GM12878 (cell line): Measurements from ENCODE around the gene FAM83D. TPM values are rescaled to one million over a fixed set of nuclear protein-coding genes. Genes with fewer than 3 reads are reported as not detected.

Experiments used
- ATAC-seq: fragments of 200-7000 bp; cut with Tn5 transposase; 3 replicates; pipeline ENCODE4 v1.9.1; 2020; ENCODE audit warnings: mild to moderate bottlenecking, moderate library complexity
- BruUV-seq: library from RNA; stranded (reverse); fragments of 400-500 nt; replicated peaks from 2 replicates; lab custom pipeline; 2021; lab: Mats Ljungman, UMichigan
- CTCF ChIA-PET: fragments of 300-600 bp; sonication (Branson Sonifier 250); formaldehyde crosslinking; extraction: SDS; loops from one replicate; lab custom pipeline; 2021; ENCODE audit warnings: inconsistent platforms; lab: Yijun Ruan, JAX
- POLR2A ChIA-PET: fragments of 350-600 bp; formaldehyde crosslinking; extraction: SDS; loops from one replicate; lab custom pipeline; 2021; ENCODE audit warnings: inconsistent platforms; lab: Charles Lee
- RAD21 ChIA-PET: fragments of 300-600 bp; sonication (Branson Sonifier 250); formaldehyde crosslinking; loops from one replicate; lab custom pipeline; 2023; ENCODE audit warnings: antibody characterized with exemption; ENCODE audit not compliant: unreplicated experiment; lab: Charles Lee
- SMC1A ChIA-PET: fragments of 300-600 bp; sonication (Branson Sonifier 250); formaldehyde crosslinking; loops from one replicate; lab custom pipeline; 2023; ENCODE audit not compliant: unreplicated experiment, uncharacterized antibody; lab: Charles Lee
- DNase-seq: peaks from one replicate; pipeline ENCODE4 v3.0.0-alpha.2; 2011; ENCODE audit warnings: low read depth, low spot score
- FAIRE-seq: peaks from 3 replicates; lab custom pipeline; 2011; peaks lifted over from hg19 to GRCh38; lab: Jason Lieb, UNC
- H2AFZ ChIP-seq: 2 replicates; pipeline ENCODE4 v1.6.0; 2011; ENCODE audit warnings: low read depth, low read length, control low read depth; ENCODE audit not compliant: control insufficient read depth
- H3K27ac ChIP-seq: 2 replicates; pipeline ENCODE4 v1.5.1; 2011; ENCODE audit warnings: control low read depth; ENCODE audit not compliant: control insufficient read depth, insufficient read depth
- H3K27me3 ChIP-seq, 2 experiments: replicated peaks in 1 of 2; 2 replicates each; pipeline versions ENCODE4 v1.6.0 to v1.6.1; 2011; ENCODE audit warnings: low read length in 1 of 2; ENCODE audit not compliant: control insufficient read depth in 2 of 2, insufficient read depth in 2 of 2
- H3K36me3 ChIP-seq, 2 experiments: 2 replicates each; pipeline ENCODE4 v1.5.1; 2011; ENCODE audit warnings: low read length in 1 of 2; ENCODE audit not compliant: control insufficient read depth in 2 of 2, insufficient read depth in 2 of 2
- H3K4me1 ChIP-seq: 2 replicates; pipeline ENCODE4 v1.6.1; 2011; ENCODE audit warnings: mild to moderate bottlenecking, low read length, moderate library complexity, mixed read lengths; ENCODE audit not compliant: control insufficient read depth, insufficient read depth
- H3K4me2 ChIP-seq: 2 replicates; pipeline ENCODE4 v1.6.0; 2011; ENCODE audit warnings: control low read depth; ENCODE audit not compliant: control insufficient read depth, insufficient read depth
- H3K4me3 ChIP-seq: fragments of 200-600 bp; sonication (generic); 2 replicates; pipeline ENCODE4 v1.5.1; 2016
- H3K79me2 ChIP-seq: 2 replicates; pipeline ENCODE4 v1.6.0; 2011; ENCODE audit warnings: low read length; ENCODE audit not compliant: control insufficient read depth, insufficient read depth
- H3K9ac ChIP-seq: 2 replicates; pipeline ENCODE4 v1.8.0; 2011; ENCODE audit warnings: low read length, control low read depth, mixed read lengths; ENCODE audit not compliant: control insufficient read depth, insufficient read depth
- H3K9me3 ChIP-seq: replicated peaks from 3 replicates; pipeline ENCODE4 v1.5.1; 2011; ENCODE audit warnings: mild to moderate bottlenecking, low read length; ENCODE audit not compliant: control insufficient read depth, insufficient read depth
- H4K20me1 ChIP-seq: 2 replicates; pipeline ENCODE4 v1.6.0; 2011; ENCODE audit not compliant: control insufficient read depth, insufficient read depth
- BRCA1 ChIP-seq: IDR thresholded peaks from 2 replicates; pipeline ENCODE4 v1.6.1; 2011; ENCODE audit warnings: low read depth, low read length, improper control_type of control experiment
- CEBPB ChIP-seq, 2 experiments: fragments of 150-350 bp in 1 of 2; IDR thresholded peaks; 2 replicates each; pipeline ENCODE4 v1.6.1; 2012 to 2014; ENCODE audit warnings: low read depth in 2 of 2, low read length in 2 of 2, borderline replicate concordance in 1 of 2, inconsistent platforms in 1 of 2
- CTCF ChIP-seq, 3 experiments: IDR thresholded peaks in 2 of 3; conservative IDR thresholded peaks in 1 of 3; 2 replicates each; pipeline ENCODE4 v1.5.1; 2011; ENCODE audit warnings: low read depth in 3 of 3, low read length in 3 of 3, mild to moderate bottlenecking in 3 of 3, control low read depth in 2 of 3, moderate library complexity in 2 of 3, inconsistent platforms in 1 of 3, mixed read lengths in 1 of 3; ENCODE audit not compliant: control insufficient read depth in 2 of 3, insufficient read depth in 1 of 3; ENCODE audit errors: extremely low read depth in 1 of 3
- GATAD2B ChIP-seq: fragments of 450-650 bp; conservative IDR thresholded peaks from 2 replicates; pipeline ENCODE4 v1.6.1; 2017; ENCODE audit warnings: low read depth, mild to moderate bottlenecking, moderate library complexity
- IKZF2 ChIP-seq, 2 experiments: fragments of 450-650 bp; IDR thresholded peaks; 2 replicates each; pipeline ENCODE4 v1.6.1; 2017; ENCODE audit warnings: mild to moderate bottlenecking in 2 of 2, moderate library complexity in 2 of 2
- KAT2A ChIP-seq: conservative IDR thresholded peaks from 2 replicates; pipeline ENCODE4 v1.6.1; 2011; ENCODE audit warnings: low read depth, low read length; ENCODE audit not compliant: control insufficient read depth
- KDM1A ChIP-seq: fragments of 200-600 bp; sonication (generic); IDR thresholded peaks from 2 replicates; pipeline ENCODE4 v1.6.1; 2016; ENCODE audit warnings: borderline replicate concordance
- MEF2B ChIP-seq: fragments of 450-650 bp; IDR thresholded peaks from 2 replicates; pipeline ENCODE4 v1.6.1; 2018; ENCODE audit warnings: mild to moderate bottlenecking, moderate library complexity; ENCODE audit not compliant: partially characterized antibody, poor library complexity, severe bottlenecking
- POLR2A ChIP-seq: IDR thresholded peaks from 2 replicates; pipeline ENCODE4 v1.6.1; 2011; ENCODE audit warnings: low read depth, mild to moderate bottlenecking, low read length
- RCOR1 ChIP-seq: conservative IDR thresholded peaks from 2 replicates; pipeline ENCODE4 v1.6.1; 2012; ENCODE audit warnings: low read depth, low read length, improper control_type of control experiment
- RELA ChIP-seq: fragments of 450-650 bp; IDR thresholded peaks from 2 replicates; pipeline ENCODE4 v1.8.0; 2014; ENCODE audit warnings: borderline replicate concordance; ENCODE audit not compliant: partially characterized antibody
- SMAD5 ChIP-seq: IDR thresholded peaks from 2 replicates; pipeline ENCODE4 v1.6.1; 2016; ENCODE audit warnings: antibody characterized with exemption, low read depth
- SMC3 ChIP-seq: IDR thresholded peaks from 2 replicates; pipeline ENCODE4 v1.6.1; 2011; ENCODE audit warnings: low read length, improper control_type of control experiment, borderline replicate concordance
- STAT1 ChIP-seq: fragments of 450-650 bp; conservative IDR thresholded peaks from 2 replicates; pipeline ENCODE4 v1.6.1; 2014; ENCODE audit warnings: antibody characterized with exemption, mild to moderate bottlenecking
- TBL1XR1 ChIP-seq: IDR thresholded peaks from 2 replicates; pipeline ENCODE4 v1.6.1; 2012; ENCODE audit warnings: low read depth, low read length, improper control_type of control experiment
- USF2 ChIP-seq: IDR thresholded peaks from 2 replicates; pipeline ENCODE4 v1.6.1; 2011; ENCODE audit warnings: low read depth, low read length, improper control_type of control experiment, borderline replicate concordance
- ZBED1 ChIP-seq: IDR thresholded peaks from 2 replicates; pipeline ENCODE4 v1.6.1; 2016; ENCODE audit warnings: borderline replicate concordance
- WGBS: methylation state at CpG from one replicate; pipeline ENCODE4 v1.1.6; 2016; ENCODE audit warnings: low lambda C conversion rate; ENCODE audit not compliant: insufficient replicate concordance, insufficient coverage; ENCODE audit errors: missing lambda C conversion rate; 5-methylcytosine and 5-hydroxymethylcytosine counted together
- in situ Hi-C: fragments of 300-500 bp; cut with MboI; formaldehyde crosslinking; loops from 9 replicates; pipeline ENCODE4 v1.14.3; 2018; ENCODE audit warnings: mixed read lengths
- intact Hi-C: fragments of 100-400 bp; cut with micrococcal nuclease; formaldehyde crosslinking; loops from one replicate; pipeline ENCODE4 v1.14.2; 2022; ENCODE audit not compliant: unreplicated experiment
- polyA plus RNA-seq, 11 experiments: library from polyadenylated mRNA; depleted of rRNA in 4 of 11; unstranded in 6 of 11; stranded (reverse) in 5 of 11; fragments of >200 nt; fragmentation: Nextera tagmentation in 4 of 11; fragmentation: Illumina TruSeq in 1 of 11; extraction: Ambion mirVana in 4 of 11; extraction: Trizol in 1 of 11; gene quantifications; 1 replicate in 1 of 11; 2 replicates in 10 of 11; pipeline versions ENCODE4 v1.2.1 to v1.2.3, GENCODE V29; 2011 to 2016; ENCODE audit warnings: inconsistent platforms in 2 of 11, missing spikeins in 2 of 11, low read depth in 1 of 11
- total RNA-seq, 4 experiments: library from RNA; depleted of rRNA in 3 of 4; stranded (reverse); fragments of >200 nt in 3 of 4; fragmentation: Illumina TruSeq in 1 of 4; extraction: Trizol in 1 of 4; gene quantifications; 2 replicates each; pipeline versions ENCODE4 v1.2.1 to v1.2.3, GENCODE V29; 2013 to 2021

Gene FAM83D
- total and polyA plus RNA-seq, 10 of the 15 experiments (the other 5 are each of a cell fraction or from before 2014, with no cell fraction given): 4.5 to 34.8 (median 19.2) TPM

GRCh38 chr20:38889792-38890496 is 36.3 kb upstream of the FAM83D start:
- WGBS: 93% methylated on average over 13 of the region's 13 CpGs
- Histone ChIP-seq H3K4me3 (no peak overlapping the region), H3K9me3 (no peaks in the 10 kb centered on the region), H4K20me1 (no peaks in the 10 kb centered on the region), H3K4me2 (no peak overlapping the region), H3K79me2 (peaks cover 39% of the 10 kb centered on the region), H3K27me3 (no peaks in the 10 kb centered on the region), H3K4me1 (peaks cover 50% of the 10 kb centered on the region), H3K36me3 (peaks cover 36% of the 10 kb centered on the region in 2 experiments), H3K27ac (no peak overlapping the region; the same call in 1 of the 2 replicates), H3K9ac (no peak overlapping the region), H2AFZ (no peak overlapping the region)
- FAIRE-seq (no peak), DNase-seq (no peak), ATAC-seq (no peak)
- RAD21 ChIA-PET: interaction anchor here (0.9 to 6.5 kb wide), 7 partner anchors 13 to 96 kb away, joined by 3 to 205 read pairs (median 80); partner anchors contain the start of gene PPP1R16B
- SMC1A ChIA-PET: interaction anchor here (1.8 to 6.6 kb wide), 5 partner anchors 8 to 53 kb away, joined by 5 to 131 read pairs (median 105); no protein-coding TSS in a partner anchor
- intact Hi-C loops (no loop called here), in situ Hi-C loops (no loop called here)
- BruUV-seq: no TSS peak
- CTCF ChIA-PET: interaction anchor here (1.7 to 6.9 kb wide), 3 partner anchors 13 to 82 kb away, joined by 4 to 183 read pairs (median 106); no protein-coding TSS in a partner anchor
- POLR2A ChIA-PET: interaction anchor here (1.2 to 4.6 kb wide), 4 partner anchors 10 to 31 kb away, joined by 3 to 60 read pairs (median 16); no protein-coding TSS in a partner anchor
- TF ChIP-seq STAT1 (no peak), KDM1A (no peak), BRCA1 (no peak), RELA (no peak), CTCF (IDR thresholded peaks at IDR 0.05 in 2 of 3, conservative IDR thresholded peaks at IDR 0.05 in 1 of 3; ENCODE audit: control insufficient read depth in 2 of 3, extremely low read depth in 1 of 3, insufficient read depth in 1 of 3, low read depth in 3 of 3, low read length in 3 of 3) (no peak), KAT2A (no peak), CEBPB (IDR thresholded peaks at IDR 0.05; ENCODE audit: borderline replicate concordance in 1 of 2, low read depth in 2 of 2, low read length in 2 of 2) (no peak), USF2 (no peak), RCOR1 (no peak), IKZF2 (IDR thresholded peaks at IDR 0.05) (no peak), POLR2A (no peak), ZBED1 (no peak), GATAD2B (no peak), SMAD5 (no peak), SMC3 (no peak), TBL1XR1 (no peak), MEF2B (no peak)
